Measurements from ENCODE around the gene RPS21. TPM values are rescaled to one million over a fixed set of nuclear protein-coding genes. Genes with fewer than 3 reads are reported as not detected.

The RPS21 gene
- total RNA-seq, 1 experiment from 2014 or later: 4,496 TPM

GRCh38 chr20:62357681-62358080 is 29.2 kb upstream of the RPS21 start:
- H3K9me3 Mint-ChIP-seq (ENCODE audit: unreplicated experiment): no peaks in the 10 kb centered on the region
- TF ChIP-seq CTCF (IDR thresholded peaks at IDR 0.05; ENCODE audit: insufficient read depth in 1 of 2, low read depth in 1 of 2, low read length in 1 of 2, severe bottlenecking in 1 of 2, unreplicated experiment in 1 of 2): no peak
- peaks cover 99% of the 10 kb centered on the region for H3K36me3 Mint-ChIP-seq (ENCODE audit: insufficient read depth, unreplicated experiment)
- POLR2A ChIA-PET: interaction anchor here (0.8 kb wide), 1 partner anchor 25 kb away, joined by 3 read pairs; no protein-coding TSS in a partner anchor
- no peaks in the 10 kb centered on the region for H3K27me3 ChIP-seq (replicated peaks; ENCODE audit: control insufficient read depth, insufficient read depth, low read length)
- H3K4me1 Mint-ChIP-seq (ENCODE audit: low read depth, unreplicated experiment): peaks cover 24% of the 10 kb centered on the region
- no TSS peak for BruUV-seq (replicated peaks)
- no peak overlapping the region for H3K4me3 ChIP-seq (ENCODE audit: low read depth, low read length)
- no peak overlapping the region for H3K4me3 Mint-ChIP-seq (ENCODE audit: unreplicated experiment)
- H3K9me3 ChIP-seq: no peaks in the 10 kb centered on the region
- peaks cover 31% of the 10 kb centered on the region for H3K36me3 ChIP-seq (ENCODE audit: control insufficient read depth, insufficient read depth, low read length)
- intact Hi-C loops (cut with micrococcal nuclease; ENCODE audit: unreplicated experiment): no loop called here
- H3K27ac Mint-ChIP-seq (ENCODE audit: unreplicated experiment): peak overlapping the region; percentile 85
- H3K27me3 Mint-ChIP-seq (ENCODE audit: insufficient read depth, unreplicated experiment): no peaks in the 10 kb centered on the region
- CTCF ChIA-PET: interaction anchor here (3.3 kb wide), 1 partner anchor 25 kb away, joined by 11 read pairs; no protein-coding TSS in a partner anchor
- H3K4me1 ChIP-seq: peaks cover 84% of the 10 kb centered on the region
- DNase-seq: no peak

DNA sequence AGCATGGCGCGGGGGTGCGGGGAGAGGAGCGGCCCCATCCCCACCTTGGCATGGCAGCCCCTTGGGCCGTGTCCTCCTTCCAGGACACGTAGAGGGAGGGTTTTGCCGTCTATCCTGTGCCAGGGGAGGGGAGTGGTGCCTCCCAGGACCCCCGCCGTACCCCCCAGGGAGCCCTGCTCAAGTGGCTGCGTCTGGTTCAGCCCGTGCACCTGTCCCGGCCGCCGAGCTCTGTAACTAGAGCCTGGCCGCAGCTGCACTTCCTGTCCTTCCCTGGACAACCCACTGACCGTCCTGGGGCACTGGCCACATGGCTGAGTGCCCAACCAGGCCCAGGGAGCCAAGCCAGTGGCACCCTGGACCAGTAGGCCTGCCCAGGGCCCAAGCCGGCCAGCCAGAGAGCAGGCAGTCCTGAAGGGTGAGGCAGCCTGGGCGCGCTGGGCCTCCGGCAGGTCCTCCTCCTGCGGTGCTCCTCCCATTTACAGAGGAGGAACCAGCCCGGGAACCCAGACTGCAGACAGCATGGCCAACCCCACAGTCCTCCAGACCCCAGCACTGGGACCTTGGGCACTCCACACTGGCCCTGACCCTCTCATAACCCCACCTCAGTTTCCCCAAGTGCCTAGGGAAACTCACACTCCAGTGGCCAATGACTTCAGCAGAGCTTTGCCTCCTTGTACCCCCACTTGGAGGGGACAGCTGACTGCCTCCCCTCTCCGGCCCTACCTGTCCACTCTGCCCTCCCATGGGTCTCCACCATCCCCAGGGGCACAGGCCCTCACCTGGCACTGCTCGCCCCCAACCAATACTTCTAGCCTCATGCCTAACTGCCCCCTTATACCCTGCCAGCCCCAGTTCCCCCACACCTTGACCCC is 28.5 kb upstream of the RPS21 start:
- Histone ChIP-seq H3K9me3 (no peaks in the 10 kb centered on the region), H3K36me3 (ENCODE audit: control insufficient read depth, insufficient read depth, low read length) (peaks cover 28% of the 10 kb centered on the region), H3K4me3 (ENCODE audit: low read depth, low read length) (no peak overlapping the region), H3K27me3 (replicated peaks; ENCODE audit: control insufficient read depth, insufficient read depth, low read length) (no peaks in the 10 kb centered on the region), H3K4me1 (peaks cover 90% of the 10 kb centered on the region)
- CTCF ChIA-PET: interaction anchor here (3.3 kb wide), 1 partner anchor 24 kb away, joined by 11 read pairs; no protein-coding TSS in a partner anchor
- peak overlapping the region; percentile 85 for H3K27ac Mint-ChIP-seq (ENCODE audit: unreplicated experiment)
- intact Hi-C loops (cut with micrococcal nuclease; ENCODE audit: unreplicated experiment): no loop called here
- peaks cover 99% of the 10 kb centered on the region for H3K36me3 Mint-ChIP-seq (ENCODE audit: insufficient read depth, unreplicated experiment)
- no TSS peak for BruUV-seq (replicated peaks)
- POLR2A ChIA-PET: interaction anchor here (0.8 kb wide), 1 partner anchor 24 kb away, joined by 3 read pairs; no protein-coding TSS in a partner anchor
- DNase-seq: no peak
- H3K27me3 Mint-ChIP-seq (ENCODE audit: insufficient read depth, unreplicated experiment): no peaks in the 10 kb centered on the region
- TF ChIP-seq CTCF (IDR thresholded peaks at IDR 0.05; ENCODE audit: insufficient read depth in 1 of 2, low read depth in 1 of 2, low read length in 1 of 2, severe bottlenecking in 1 of 2, unreplicated experiment in 1 of 2): no peak
- H3K9me3 Mint-ChIP-seq (ENCODE audit: unreplicated experiment): no peaks in the 10 kb centered on the region
- H3K4me1 Mint-ChIP-seq (ENCODE audit: low read depth, unreplicated experiment): peaks cover 31% of the 10 kb centered on the region
- no peak overlapping the region for H3K4me3 Mint-ChIP-seq (ENCODE audit: unreplicated experiment)

- Mint-ChIP-seq H3K27ac (ENCODE audit: unreplicated experiment) (peak overlapping the region; percentile 85), H3K4me3 (ENCODE audit: unreplicated experiment) (no peak overlapping the region), H3K36me3 (ENCODE audit: insufficient read depth, unreplicated experiment) (peaks cover 99% of the 10 kb centered on the region), H3K27me3 (ENCODE audit: insufficient read depth, unreplicated experiment) (no peaks in the 10 kb centered on the region), H3K4me1 (ENCODE audit: low read depth, unreplicated experiment) (peaks cover 38% of the 10 kb centered on the region), H3K9me3 (ENCODE audit: unreplicated experiment) (no peaks in the 10 kb centered on the region)
- Histone ChIP-seq H3K36me3 (ENCODE audit: control insufficient read depth, insufficient read depth, low read length) (peaks cover 26% of the 10 kb centered on the region), H3K4me3 (ENCODE audit: low read depth, low read length) (no peak overlapping the region), H3K4me1 (peaks cover 93% of the 10 kb centered on the region), H3K9me3 (no peaks in the 10 kb centered on the region), H3K27me3 (replicated peaks; ENCODE audit: control insufficient read depth, insufficient read depth, low read length) (no peaks in the 10 kb centered on the region)
- TF ChIP-seq CTCF (IDR thresholded peaks at IDR 0.05; ENCODE audit: insufficient read depth in 1 of 2, low read depth in 1 of 2, low read length in 1 of 2, severe bottlenecking in 1 of 2, unreplicated experiment in 1 of 2): no peak
- CTCF ChIA-PET: interaction anchor here (0.9 kb wide), 1 partner anchor 1180 kb away, joined by 3 read pairs; no protein-coding TSS in a partner anchor
- intact Hi-C loops (cut with micrococcal nuclease; ENCODE audit: unreplicated experiment): no loop called here
- peak in 1 of 2 experiments; percentile 49 for DNase-seq
- BruUV-seq (replicated peaks): no TSS peak
- POLR2A ChIA-PET: interaction anchor here (0.6 kb wide), 1 partner anchor 57 kb away, joined by 4 read pairs; no protein-coding TSS in a partner anchor
Observed at GRCh38 chr20:62359043-62359490, 27.8 kb upstream of the RPS21 start.

Measured in Caco-2 (cell line).